T follicular helper cell (primary cell): ENCODE measurements around the gene ZNF451.

Source experiments
- DNase-seq: peaks from one replicate; pipeline ENCODE4 v3.0.0-alpha.2; 2020; ENCODE audit warnings: low read depth

The ZNF451 gene

DNA sequence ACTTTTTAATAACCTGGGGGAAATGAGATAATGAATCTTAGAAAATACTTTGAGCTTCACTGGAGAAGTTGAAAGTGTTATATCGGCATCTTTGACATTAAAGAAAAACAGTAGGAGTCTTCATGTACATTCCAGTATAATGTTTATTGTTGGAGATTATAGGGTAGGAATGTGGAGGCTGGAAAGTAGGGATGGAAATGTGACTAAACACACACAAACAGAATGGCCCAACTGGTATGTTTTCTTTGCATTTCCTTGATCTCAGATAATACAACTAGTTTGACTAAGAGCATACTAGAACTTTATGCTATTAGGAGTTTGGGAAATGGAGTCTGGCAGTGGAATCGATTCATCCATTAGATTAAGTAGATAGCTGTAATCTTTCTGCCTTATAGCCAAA, 72.0 kb downstream of the ZNF451 start:
- no peak for DNase-seq

DNA sequence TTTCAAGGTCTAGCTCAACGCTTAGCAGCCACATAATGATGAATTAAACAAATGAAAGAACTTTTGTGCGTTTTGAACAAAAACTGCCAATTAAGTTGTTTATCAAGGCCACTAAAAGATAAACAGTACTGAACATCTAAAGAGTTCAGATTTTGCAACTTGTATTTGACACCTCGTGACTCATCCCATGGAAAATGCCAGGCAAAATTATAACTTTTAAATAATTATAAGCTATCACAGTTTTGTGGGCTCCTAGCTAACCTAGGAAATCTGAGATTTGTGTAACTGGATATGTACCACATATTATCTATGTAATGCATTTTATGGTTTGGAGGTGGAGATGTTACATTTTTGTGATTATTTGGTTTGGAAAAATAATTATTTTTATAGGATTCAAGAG, 72.5 kb downstream of the ZNF451 start:
- DNase-seq: no peak

DNA sequence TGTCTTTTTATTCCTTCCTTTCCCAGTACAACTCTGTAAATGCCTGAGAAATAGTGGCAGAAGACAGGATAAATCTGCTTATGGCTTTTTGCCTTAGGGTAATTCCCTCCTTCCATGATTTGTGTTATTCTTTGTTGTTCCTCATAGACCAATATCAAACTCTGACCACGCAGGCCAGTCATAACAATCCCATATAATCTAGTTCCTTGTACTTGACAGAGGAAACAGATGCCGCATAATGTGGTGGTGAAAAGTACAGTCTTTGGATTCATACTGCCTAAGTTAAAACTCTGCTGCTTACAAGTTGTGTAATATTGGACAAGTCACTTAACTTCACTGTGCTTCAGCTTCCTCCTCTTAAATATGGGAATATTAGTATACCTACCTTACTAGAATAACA, 74.0 kb downstream of the ZNF451 start:
- no peak for DNase-seq

- no peak for DNase-seq
These were observed 75.1 kb downstream of the ZNF451 start for GRCh38 chr6:57165080-57165479.

- peak; percentile 75 for DNase-seq
These were observed 82.4 kb downstream of the ZNF451 start, which contains the start of gene BAG2 for GRCh38 chr6:57172136-57173055. Gene BAG2 (plus strand): TSS chr6:57172326. CDS start chr6:57172698, 372 bp downstream.

DNA sequence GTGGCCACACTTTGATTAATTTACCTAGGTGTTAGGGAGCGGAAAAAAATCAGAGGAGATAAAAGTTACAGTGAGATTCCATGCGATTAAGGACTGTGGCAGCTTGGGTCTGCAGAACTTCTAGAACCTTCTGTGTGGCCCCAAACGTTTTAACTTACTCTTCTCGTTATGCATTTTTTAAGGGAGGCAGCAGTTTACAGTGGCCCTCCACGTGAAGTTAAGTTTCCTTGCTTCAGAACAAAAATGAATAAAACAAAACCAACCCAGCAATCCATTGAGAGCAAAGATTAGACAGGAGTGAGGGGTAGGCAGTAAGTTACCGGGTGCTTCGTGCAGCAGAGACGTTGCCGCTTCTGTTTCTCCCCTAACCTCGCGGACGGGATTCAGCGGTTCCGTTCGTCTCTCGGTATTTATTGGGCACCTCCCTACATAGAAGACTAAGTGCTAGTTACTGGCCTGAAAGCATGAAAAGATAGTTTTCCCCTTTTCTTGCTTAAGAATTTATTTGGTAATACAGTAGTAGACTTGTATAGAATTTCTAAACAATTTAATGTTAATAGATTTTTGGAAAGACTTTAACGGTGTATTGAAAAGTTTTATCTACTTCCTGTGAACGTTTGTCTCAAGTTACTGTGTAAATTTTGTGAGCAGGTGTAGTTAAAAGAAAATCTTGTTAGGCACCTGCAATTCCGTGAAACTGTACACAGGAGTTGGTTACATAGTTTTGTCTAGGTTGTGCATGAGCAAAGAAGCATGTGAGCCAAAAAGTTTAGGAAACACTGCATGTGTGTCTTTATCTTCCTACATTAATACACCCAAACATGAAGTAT, 83.3 kb downstream of the ZNF451 start:
- DNase-seq: no peak

- DNase-seq: no peak
These were observed 84.0 kb downstream of the ZNF451 start for GRCh38 chr6:57173886-57174510.

DNA sequence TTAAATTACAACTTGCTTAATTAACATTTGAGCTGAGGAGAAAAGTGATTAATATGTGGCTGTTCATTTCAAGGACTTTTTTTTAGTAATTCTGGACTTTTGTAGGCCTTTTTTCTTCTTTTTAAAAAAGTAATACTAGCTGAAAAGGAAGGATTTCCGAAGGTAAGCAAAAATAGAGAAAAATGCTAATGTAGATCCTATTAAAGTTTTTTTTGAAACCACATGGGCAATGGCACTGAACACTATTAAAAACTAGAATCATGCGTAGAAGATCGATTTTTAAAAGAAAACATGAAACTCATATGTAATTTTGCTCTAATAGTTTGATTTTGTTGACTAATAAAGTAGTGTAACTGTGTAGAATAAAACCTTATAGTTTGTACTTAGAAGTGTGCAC, 84.5 kb downstream of the ZNF451 start:
- DNase-seq: no peak

DNA sequence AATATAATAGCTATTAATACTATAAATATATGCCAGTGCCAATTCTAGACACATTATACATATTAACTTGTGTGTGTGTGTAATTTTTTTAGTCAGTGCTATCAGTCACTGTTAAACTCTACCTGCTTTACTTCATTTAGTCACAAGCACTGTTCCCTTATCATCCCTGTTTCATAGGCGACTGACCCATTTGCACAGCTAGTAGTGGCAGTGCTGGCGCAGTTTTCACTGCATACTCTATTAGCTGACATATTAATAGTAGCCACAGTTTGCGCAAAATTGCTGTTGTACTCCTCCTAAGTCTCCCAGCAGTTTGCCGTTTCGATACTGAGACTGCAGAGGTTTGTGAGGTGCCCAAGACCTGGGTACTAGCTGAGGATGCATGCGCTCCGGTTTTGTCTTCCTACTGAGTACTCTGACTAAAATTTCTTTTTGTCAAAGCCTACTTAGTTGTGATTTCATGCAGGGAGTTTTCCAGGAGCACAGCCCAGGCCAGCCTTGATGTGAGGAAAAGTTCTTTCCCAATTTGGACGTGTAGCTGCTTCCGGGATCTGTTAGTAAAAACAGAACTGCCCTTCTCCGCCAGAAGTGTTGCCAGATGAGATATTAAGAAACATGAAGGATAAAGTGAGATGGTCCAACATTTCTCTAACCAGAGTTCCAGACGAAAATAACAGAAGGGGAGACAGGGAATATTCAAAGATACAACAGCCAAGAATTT, 87.7 kb downstream of the ZNF451 start:
- no peak for DNase-seq

GRCh38 chr6:57180596-57180995, 90.6 kb downstream of the ZNF451 start:
- DNase-seq: no peak

GRCh38 chr6:57182017-57182432, 92.0 kb downstream of the ZNF451 start:
- DNase-seq: no peak

GRCh38 chr6:57183336-57183735, 93.3 kb downstream of the ZNF451 start:
- no peak for DNase-seq

DNA sequence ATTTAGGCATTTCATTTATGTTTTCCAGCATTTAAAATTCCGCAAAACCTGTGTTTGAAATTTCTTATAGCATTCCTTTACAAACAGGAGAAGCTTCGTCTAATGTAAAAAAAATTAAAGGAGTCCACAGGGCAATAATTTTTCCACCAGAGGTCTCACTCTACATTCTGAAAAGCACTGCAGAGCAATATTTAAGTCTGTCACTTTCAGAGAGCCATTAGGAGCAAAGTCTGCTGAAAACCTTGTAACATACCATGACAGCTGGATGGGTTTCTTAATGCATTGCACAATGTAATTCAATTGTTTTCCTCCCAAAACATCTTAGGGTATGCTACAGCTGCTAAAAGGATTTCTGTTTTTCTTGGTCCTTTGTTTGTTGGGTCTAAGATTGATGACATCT, 100.2 kb downstream of the ZNF451 start:
- no peak for DNase-seq

DNA sequence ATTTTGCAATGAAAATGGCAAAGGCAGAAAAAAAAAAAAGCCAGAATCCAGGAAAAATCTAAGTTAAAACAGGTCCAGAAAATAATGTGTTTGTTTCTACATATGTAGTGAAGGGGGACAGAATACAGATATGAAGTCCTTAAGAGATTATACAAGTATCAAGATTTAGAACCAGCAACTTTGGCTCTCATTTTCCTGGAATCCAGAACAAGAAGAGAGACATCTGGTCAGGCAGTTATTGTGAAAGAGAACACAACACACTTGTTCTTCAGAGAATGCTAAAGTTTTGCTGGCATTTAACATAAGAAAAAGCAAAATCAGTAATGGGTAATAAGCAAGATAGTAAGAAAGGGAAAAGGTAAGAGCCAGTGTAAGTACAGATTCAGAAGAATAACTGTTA, 103.2 kb downstream of the ZNF451 start:
- DNase-seq: no peak

- DNase-seq: no peak
These were observed 105.5 kb downstream of the ZNF451 start for GRCh38 chr6:57195457-57195856.

DNA sequence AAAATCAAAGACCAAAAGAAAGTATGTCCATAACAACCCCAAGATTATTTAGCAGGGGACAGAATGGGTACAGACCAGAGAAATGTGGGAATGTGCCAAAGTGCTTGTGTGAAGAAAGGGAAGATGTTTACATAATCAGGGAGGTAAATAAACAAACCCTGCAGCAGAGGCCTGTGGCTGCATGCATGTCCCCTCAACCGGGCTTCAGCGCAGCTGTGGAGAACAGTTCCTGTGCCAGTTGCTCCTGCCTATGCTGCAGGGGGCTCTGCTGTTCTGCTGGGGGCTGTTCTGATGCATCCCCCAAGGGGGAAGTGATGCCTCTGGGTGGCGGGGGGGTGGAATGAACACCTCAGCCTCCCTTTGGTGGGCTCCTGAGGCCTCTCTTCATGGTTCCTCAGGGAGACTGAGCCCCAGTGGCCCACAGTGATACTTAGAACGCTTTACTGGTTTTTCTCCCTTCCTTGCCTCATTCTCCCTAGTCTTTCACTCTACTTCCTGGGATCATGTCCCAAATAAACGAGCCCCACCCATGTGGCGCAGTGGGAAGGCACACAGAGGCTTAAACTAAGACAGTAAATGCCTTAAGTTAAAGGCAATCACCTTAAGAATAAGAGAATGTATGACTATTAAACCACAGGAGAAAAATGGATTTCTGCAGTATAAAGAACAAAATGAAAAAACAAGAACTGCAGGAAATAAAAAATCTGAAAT, 109.1 kb downstream of the ZNF451 start:
- no peak for DNase-seq

DNA sequence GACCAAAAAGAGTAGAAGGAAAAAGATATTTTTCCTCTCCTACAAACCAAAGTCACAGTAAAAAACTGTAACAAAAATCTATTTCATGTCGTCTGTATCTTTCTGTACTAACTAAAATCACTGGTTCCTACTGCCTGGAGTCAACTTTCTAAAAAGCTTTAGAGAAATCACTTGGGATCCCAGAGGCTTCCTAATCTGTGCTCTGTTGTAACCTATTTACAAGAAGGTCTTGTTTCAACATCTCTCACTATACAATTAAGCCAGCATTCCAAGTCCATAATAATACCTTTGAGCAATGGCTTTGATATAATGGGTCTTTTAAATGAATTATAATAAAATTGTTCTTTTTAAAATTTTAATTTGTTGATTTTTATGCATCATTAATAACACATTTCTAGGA, 111.7 kb downstream of the ZNF451 start:
- DNase-seq: no peak

DNA sequence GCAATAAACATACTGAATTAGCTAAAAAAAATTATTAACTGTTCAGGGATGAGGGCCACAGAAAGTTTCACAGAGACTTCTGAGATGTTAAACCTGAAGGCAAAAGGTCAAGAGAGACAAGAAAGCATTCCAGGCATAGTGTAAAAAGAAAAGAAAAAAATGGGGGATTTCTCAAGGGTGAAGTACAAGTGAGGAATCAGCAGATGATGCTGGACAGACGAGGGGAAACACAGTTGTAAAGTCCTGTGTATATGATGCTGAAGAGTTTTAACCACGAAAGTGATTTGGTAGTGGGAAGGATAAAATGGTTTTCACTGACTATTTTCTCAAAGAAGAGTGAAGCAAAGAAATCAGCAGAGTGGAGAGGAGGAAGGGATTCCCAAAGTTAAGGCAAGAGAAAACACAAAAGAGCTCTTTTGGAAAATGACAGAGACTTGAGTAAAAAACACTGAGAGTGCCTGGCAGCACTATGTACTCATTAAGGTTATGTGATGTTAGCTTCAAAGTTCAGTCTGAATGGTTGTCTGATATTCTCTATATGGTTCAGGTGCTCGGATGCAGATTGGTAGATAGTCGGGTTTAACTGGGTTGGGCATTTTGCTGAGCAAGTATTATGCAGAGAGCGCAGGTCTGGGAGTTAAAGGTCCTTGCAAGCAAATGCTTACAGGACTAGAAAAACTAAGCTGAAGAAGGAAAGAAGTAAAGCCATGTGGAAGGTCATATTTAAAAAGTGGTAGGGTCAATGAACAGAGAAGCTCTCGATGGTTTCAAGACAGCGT, 115.8 kb downstream of the ZNF451 start:
- DNase-seq: no peak

GRCh38 chr6:57207141-57207540, 117.2 kb downstream of the ZNF451 start:
- DNase-seq: no peak

- DNase-seq: no peak
These were observed 117.9 kb downstream of the ZNF451 start for GRCh38 chr6:57207872-57208271.
